Spleen (tissue), 7 donors: ENCODE measurements around the gene EYS.

ENCODE experiments used
- CTCF ChIP-seq, 11 experiments: fragments of 200-600 bp in 7 of 11; fragments of 450-650 bp in 4 of 11; sonication (generic) in 4 of 11; IDR thresholded peaks in 8 of 11; conservative IDR thresholded peaks in 3 of 11; 1 replicate in 7 of 11; 2 replicates in 4 of 11; pipeline versions ENCODE4 v1.4.0 to v1.8.0; 2016 to 2021; ENCODE audit warnings: antibody characterized with exemption in 11 of 11, inconsistent platforms in 4 of 11, mild to moderate bottlenecking in 1 of 11
- POLR2AphosphoS5 ChIP-seq, 3 donors: sonication (generic); formaldehyde crosslinking; IDR thresholded peaks; one replicate each; pipeline ENCODE4 v1.5.1; 2017; ENCODE audit warnings: antibody characterized with exemption in 3 of 3
- donor health status: DM: no; HTN: no; CAD: no; lungs with moderate emphysema.
- donor health status: DM: no; HTN: no; CAD: no.
- donor health status: DM: no; HTN: no; CAD: no.

DNA sequence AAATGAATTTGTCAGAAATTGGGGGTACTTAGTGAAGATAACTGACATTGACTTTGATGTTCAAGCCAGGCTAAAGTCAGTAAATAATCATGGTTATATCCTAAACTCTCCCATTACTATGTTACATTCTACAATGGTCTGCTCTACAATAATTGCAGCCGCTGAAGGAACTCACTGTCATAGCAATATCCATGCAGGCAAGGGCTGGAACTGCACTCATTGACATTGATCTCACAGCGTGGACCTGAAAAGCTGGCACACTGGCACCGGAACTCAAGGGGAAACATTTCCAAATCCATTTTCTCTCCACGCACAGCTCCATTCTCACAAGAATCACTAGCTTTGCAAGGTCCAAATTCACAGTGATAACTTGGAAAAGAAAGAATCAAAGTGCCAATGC is 702.7 kb downstream of the EYS start:
- TF ChIP-seq CTCF (IDR thresholded peaks at IDR 0.05 in 8 of 11, conservative IDR thresholded peaks at IDR 0.05 in 3 of 11) (no peak), POLR2AphosphoS5 (IDR thresholded peaks at IDR 0.05) (no peak)
